Spleen (tissue), 11 donors: Measurements from ENCODE around the gene LRRC31. TPM values are rescaled to one million over a fixed set of nuclear protein-coding genes. Genes with fewer than 3 reads are reported as not detected.

Experiments used
- DNase-seq: peaks from one replicate; pipeline ENCODE4 v3.0.0-alpha.2; 2020
- H3K27ac ChIP-seq, 8 donors: fragments of 200-600 bp; sonication (generic) in 7 of 8; 1 replicate in 4 of 8; 2 replicates in 4 of 8; pipeline versions ENCODE4 v1.5.0 to v1.8.0; 2016 to 2021; ENCODE audit warnings: inconsistent platforms in 4 of 8, mild to moderate bottlenecking in 4 of 8, moderate library complexity in 1 of 8
- H3K27me3 ChIP-seq, 7 donors: fragments of 200-600 bp; sonication (generic) in 6 of 7; replicated peaks in 1 of 7; 1 replicate in 4 of 7; 2 replicates in 3 of 7; pipeline versions ENCODE4 v1.5.0 to v1.8.0; 2016 to 2021; ENCODE audit warnings: inconsistent platforms in 3 of 7, mild to moderate bottlenecking in 1 of 7
- H3K36me3 ChIP-seq, 6 donors: fragments of 200-600 bp; sonication (generic) in 5 of 6; 1 replicate in 4 of 6; 2 replicates in 2 of 6; pipeline versions ENCODE4 v1.5.0 to v1.8.0; 2016 to 2021; ENCODE audit warnings: inconsistent platforms in 2 of 6
- H3K4me1 ChIP-seq, 6 donors: fragments of 200-600 bp; sonication (generic) in 5 of 6; 1 replicate in 3 of 6; 2 replicates in 3 of 6; pipeline versions ENCODE4 v1.5.0 to v1.8.0; 2016 to 2021; ENCODE audit warnings: inconsistent platforms in 3 of 6
- H3K4me3 ChIP-seq, 8 donors: fragments of 200-600 bp; sonication (generic) in 7 of 8; 1 replicate in 4 of 8; 2 replicates in 4 of 8; pipeline versions ENCODE4 v1.5.0 to v1.8.0; 2016 to 2021; ENCODE audit warnings: inconsistent platforms in 4 of 8, mild to moderate bottlenecking in 4 of 8, moderate library complexity in 2 of 8
- H3K9me3 ChIP-seq, 8 donors: fragments of 200-600 bp; sonication (generic) in 7 of 8; 1 replicate in 4 of 8; 2 replicates in 4 of 8; pipeline versions ENCODE4 v1.5.0 to v1.8.0; 2016 to 2021; ENCODE audit warnings: inconsistent platforms in 4 of 8
- CTCF ChIP-seq, 11 experiments: fragments of 200-600 bp in 7 of 11; fragments of 450-650 bp in 4 of 11; sonication (generic) in 4 of 11; IDR thresholded peaks in 8 of 11; conservative IDR thresholded peaks in 3 of 11; 1 replicate in 7 of 11; 2 replicates in 4 of 11; pipeline versions ENCODE4 v1.4.0 to v1.8.0; 2016 to 2021; ENCODE audit warnings: antibody characterized with exemption in 11 of 11, inconsistent platforms in 4 of 11, mild to moderate bottlenecking in 1 of 11
- POLR2A ChIP-seq, 3 donors: fragments of 450-650 bp; IDR thresholded peaks; one replicate each; pipeline ENCODE4 v1.5.1; 2017; ENCODE audit warnings: antibody characterized with exemption in 3 of 3, mild to moderate bottlenecking in 1 of 3
- POLR2AphosphoS5 ChIP-seq, 3 donors: sonication (generic); formaldehyde crosslinking; IDR thresholded peaks; one replicate each; pipeline ENCODE4 v1.5.1; 2017; ENCODE audit warnings: antibody characterized with exemption in 3 of 3
- WGBS, 5 donors: extraction: QIAGEN DNeasy Blood & Tissue Kit in 3 of 5; methylation state at CpG; one replicate each; pipeline versions ENCODE4 v1.1.5 to v1.1.7; 2013 to 2018; 5-methylcytosine and 5-hydroxymethylcytosine counted together
- intact Hi-C: fragments of 100-400 bp; cut with DNase I; formaldehyde crosslinking; loops from one replicate; pipeline ENCODE4 v1.15.0; 2023; ENCODE audit warnings: low total_unique reads
- polyA plus RNA-seq, 3 donors: library from polyadenylated mRNA; stranded (reverse); fragments of 200-250 nt; gene quantifications; one replicate each; pipeline ENCODE4 v1.2.1, GENCODE V29; 2013
- total RNA-seq, 7 donors: library from RNA; depleted of rRNA in 3 of 7; stranded (reverse); fragments of >200 nt in 3 of 7; fragmentation: NEBNext Ultra II Directional in 4 of 7; extraction: Animal tissue kit (Norgen Biotek cat#: 25700) in 4 of 7; gene quantifications; one replicate each; pipeline versions ENCODE4 v1.1.0 to v1.2.1, GENCODE V29; 2016 to 2021
- donor health status: healthy with polysubstance abuse.
- donor health status: DM: no; HTN: no; CAD: no; lungs with moderate emphysema.
- donor health status: DM: no; HTN: no; CAD: no.
- donor health status: Bipolar disorder and iron deficiency.
- donor health status: healthy.
- donor health status: DM: no; HTN: no; CAD: no.
- donor health status: DM: yes; HTN: yes; CAD: no.

Gene LRRC31
- total and polyA plus RNA-seq, 10 donors = 0.03 to 0.79 (median 0.25) TPM; not detected in 4

- Histone ChIP-seq H3K27me3 (no peaks in the 10 kb centered on the region), H3K9me3 (no peaks in the 10 kb centered on the region), H3K4me1 (peaks cover 0 to 2% (median 0%) of the 10 kb centered on the region in 6 donors), H3K4me3 (no peak overlapping the region), H3K36me3 (no peaks in the 10 kb centered on the region), H3K27ac (no peak overlapping the region)
- intact Hi-C loops = no loop called here
- WGBS, 5 donors = 70 to 92% (median 85%) methylated on average over 2 of the region's 2 CpGs
- TF ChIP-seq POLR2AphosphoS5 (IDR thresholded peaks at IDR 0.05) (no peak), POLR2A (IDR thresholded peaks at IDR 0.05) (no peak), CTCF (IDR thresholded peaks at IDR 0.05 in 8 of 11, conservative IDR thresholded peaks at IDR 0.05 in 3 of 11) (no peak)
- DNase-seq = no peak
Measured at GRCh38 chr3:169857811-169858210, 11.9 kb downstream of the LRRC31 start.

DNA sequence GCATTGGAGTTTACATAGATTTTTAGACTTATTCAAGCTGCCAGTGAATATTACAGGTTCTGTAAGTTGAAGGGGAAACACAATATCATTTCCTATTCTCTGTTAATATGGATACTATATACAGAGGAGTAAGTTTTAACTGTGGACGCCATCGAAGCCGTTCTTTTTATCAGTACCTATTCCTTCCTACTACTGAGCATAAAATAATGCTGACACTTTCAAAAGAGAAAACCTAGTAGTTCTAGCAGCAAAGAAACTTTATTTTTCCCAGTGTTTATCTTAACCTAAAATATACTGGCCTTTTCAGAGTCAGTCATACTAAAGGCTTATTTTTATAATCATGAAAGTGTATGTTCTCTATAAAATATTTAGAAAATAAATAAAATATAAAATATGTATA lies 14.2 kb downstream of the LRRC31 start:
- no peaks in the 10 kb centered on the region for H3K36me3 ChIP-seq
- H3K4me3 ChIP-seq = no peak overlapping the region
- no peak overlapping the region for H3K27ac ChIP-seq
- H3K27me3 ChIP-seq = no peaks in the 10 kb centered on the region
- WGBS, 5 donors = 91 to 95% (median 92%) methylated on average over 3 of the region's 3 CpGs
- DNase-seq = no peak
- TF ChIP-seq POLR2AphosphoS5 (IDR thresholded peaks at IDR 0.05) (no peak), POLR2A (IDR thresholded peaks at IDR 0.05) (no peak), CTCF (IDR thresholded peaks at IDR 0.05 in 8 of 11, conservative IDR thresholded peaks at IDR 0.05 in 3 of 11) (no peak)
- H3K4me1 ChIP-seq = peaks cover 0 to under 1% (median 0%) of the 10 kb centered on the region in 6 donors
- intact Hi-C loops = no loop called here
- no peaks in the 10 kb centered on the region for H3K9me3 ChIP-seq

DNA sequence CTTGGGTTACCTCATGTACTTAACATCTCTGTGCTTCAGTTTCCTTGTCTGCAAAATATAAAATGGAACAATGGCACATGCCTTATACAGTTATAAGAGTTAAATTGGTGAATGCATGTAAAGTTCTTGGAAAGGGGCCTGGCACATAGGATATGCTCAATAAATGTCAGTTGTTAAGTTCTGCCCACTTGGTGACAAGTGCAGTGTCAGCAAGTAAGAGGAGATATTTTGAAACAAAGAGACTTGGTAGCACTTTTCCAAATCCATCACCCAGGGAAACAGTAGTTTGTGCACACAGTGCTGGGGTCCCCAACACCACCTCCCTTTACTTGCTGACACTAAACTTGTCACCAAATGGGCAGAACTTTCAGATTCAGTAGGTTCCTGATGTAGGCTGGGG lies 19.1 kb downstream of the LRRC31 start:
- Histone ChIP-seq H3K9me3 (no peaks in the 10 kb centered on the region), H3K27me3 (no peaks in the 10 kb centered on the region), H3K4me1 (peaks cover 0 to 26% (median 12%) of the 10 kb centered on the region in 6 donors), H3K36me3 (no peaks in the 10 kb centered on the region), H3K27ac (no peak overlapping the region), H3K4me3 (no peak overlapping the region)
- TF ChIP-seq CTCF (IDR thresholded peaks at IDR 0.05 in 8 of 11, conservative IDR thresholded peaks at IDR 0.05 in 3 of 11) = no peak
- no peak for DNase-seq
- intact Hi-C loops = no loop called here

- H3K36me3 ChIP-seq = no peaks in the 10 kb centered on the region
- TF ChIP-seq POLR2A (IDR thresholded peaks at IDR 0.05) (no peak), CTCF (IDR thresholded peaks at IDR 0.05 in 8 of 11, conservative IDR thresholded peaks at IDR 0.05 in 3 of 11) (no peak), POLR2AphosphoS5 (IDR thresholded peaks at IDR 0.05) (no peak)
- H3K4me1 ChIP-seq = peaks cover 0 to 27% (median 12%) of the 10 kb centered on the region in 6 donors
- no peak overlapping the region for H3K4me3 ChIP-seq
- H3K27ac ChIP-seq = no peak overlapping the region
- no peak for DNase-seq
- WGBS, 5 donors = 92 to 100% (median 96%) methylated on average over 3 of the region's 3 CpGs
- H3K9me3 ChIP-seq = no peaks in the 10 kb centered on the region
- no peaks in the 10 kb centered on the region for H3K27me3 ChIP-seq
- intact Hi-C loops = no loop called here
Measured at GRCh38 chr3:169848741-169849140, 21.0 kb downstream of the LRRC31 start.
